ENCODE results near the gene PLEKHG3.

The PLEKHG3 gene

DNA sequence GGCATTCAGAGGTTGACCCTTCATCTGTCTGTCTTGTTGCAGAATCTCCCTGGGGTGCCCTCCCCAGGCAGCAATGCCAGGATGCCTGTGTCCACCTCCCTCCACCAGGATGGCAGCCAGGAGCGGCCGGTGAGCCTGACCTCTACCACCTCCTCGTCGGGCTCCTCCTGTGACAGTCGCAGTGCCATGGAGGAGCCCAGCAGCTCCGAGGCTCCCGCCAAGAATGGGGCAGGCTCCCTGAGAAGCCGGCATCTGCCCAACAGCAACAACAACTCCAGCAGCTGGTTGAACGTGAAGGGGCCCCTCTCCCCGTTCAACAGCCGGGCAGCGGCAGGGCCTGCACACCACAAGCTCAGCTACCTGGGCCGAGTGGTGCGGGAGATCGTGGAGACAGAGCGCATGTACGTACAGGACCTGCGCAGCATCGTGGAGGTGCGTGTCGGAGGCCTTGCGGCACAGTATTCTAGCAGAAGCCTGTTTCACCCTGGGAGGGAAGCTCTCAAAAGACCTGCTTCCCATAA lies 23.4 kb downstream of the PLEKHG3 start:
- Histone ChIP-seq H3K9me3 (ENCODE audit: control insufficient read depth in 2 of 2, low read length in 2 of 2) (no peaks in the 10 kb centered on the region), H3K36me3 (ENCODE audit: control insufficient read depth in 2 of 2, insufficient read depth in 2 of 2, low read length in 2 of 2) (peaks cover 29 to 39% of the 10 kb centered on the region in 2 donors)

DNA sequence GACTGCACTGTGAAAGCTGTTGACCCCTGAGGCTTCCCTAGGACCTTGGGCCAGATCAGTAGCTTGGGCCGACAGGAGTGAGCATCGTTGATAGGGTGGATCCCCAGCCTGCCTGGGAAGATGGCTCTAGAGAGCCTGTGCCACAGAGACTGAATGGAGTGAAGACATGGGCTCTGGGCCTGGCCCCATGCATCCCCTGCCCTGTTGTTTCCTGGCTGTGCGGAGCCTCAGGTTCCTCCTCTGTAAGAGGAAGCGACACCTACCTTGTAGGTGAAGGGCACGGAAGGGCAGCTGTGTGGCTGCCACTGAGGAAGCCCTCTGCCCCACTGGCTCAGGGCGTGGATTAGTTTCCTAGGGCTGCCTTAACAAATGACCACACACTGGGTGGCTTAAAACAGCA lies 23.9 kb downstream of the PLEKHG3 start:
- Histone ChIP-seq H3K36me3 (ENCODE audit: control insufficient read depth in 2 of 2, insufficient read depth in 2 of 2, low read length in 2 of 2) (peaks cover 31 to 42% of the 10 kb centered on the region in 2 donors), H3K9me3 (ENCODE audit: control insufficient read depth in 2 of 2, low read length in 2 of 2) (no peaks in the 10 kb centered on the region), H3K4me1 (ENCODE audit: control insufficient read depth, insufficient read depth, low read length) (peaks cover 29% of the 10 kb centered on the region), H3K4me3 (ENCODE audit: low read length in 2 of 2) (no peak overlapping the region), H3K9ac (ENCODE audit: low read length in 2 of 2) (no peak overlapping the region), H3K27me3 (ENCODE audit: control insufficient read depth in 1 of 2, insufficient read depth in 2 of 2, low read length in 2 of 2) (no peaks in the 10 kb centered on the region), H3K27ac (ENCODE audit: low read length) (no peak overlapping the region)

More for the DNA sequence above, 23.4 kb downstream of the PLEKHG3 start:
- Histone ChIP-seq H3K27me3 (ENCODE audit: control insufficient read depth in 1 of 2, insufficient read depth in 2 of 2, low read length in 2 of 2) (no peaks in the 10 kb centered on the region), H3K4me3 (ENCODE audit: low read length in 2 of 2) (no peak overlapping the region), H3K4me1 (ENCODE audit: control insufficient read depth, insufficient read depth, low read length) (peaks cover 34% of the 10 kb centered on the region), H3K27ac (ENCODE audit: low read length) (no peak overlapping the region), H3K9ac (ENCODE audit: low read length in 2 of 2) (no peak overlapping the region)

DNA sequence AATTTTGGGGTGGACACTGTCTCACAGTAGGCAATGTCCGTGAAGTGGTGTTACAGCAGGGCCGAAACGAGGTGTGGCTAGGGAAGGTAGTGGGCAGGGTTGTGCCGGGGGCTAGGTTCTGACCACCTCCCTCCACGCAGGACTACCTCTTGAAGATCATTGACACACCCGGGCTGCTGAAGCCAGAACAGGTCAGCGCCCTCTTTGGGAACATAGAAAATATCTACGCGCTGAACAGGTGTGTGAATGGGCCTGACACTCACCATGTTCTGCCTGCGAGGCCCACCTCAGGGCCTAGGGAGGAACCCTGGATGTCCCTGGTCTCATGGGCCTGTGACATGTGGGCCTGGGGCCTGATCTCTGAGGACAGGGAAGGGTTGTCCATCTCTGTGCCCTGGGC lies 24.6 kb downstream of the PLEKHG3 start:
- no peak overlapping the region for H3K4me3 ChIP-seq (ENCODE audit: low read length in 2 of 2)
- no peaks in the 10 kb centered on the region for H3K27me3 ChIP-seq (ENCODE audit: control insufficient read depth in 1 of 2, insufficient read depth in 2 of 2, low read length in 2 of 2)
- no peak overlapping the region for H3K9ac ChIP-seq (ENCODE audit: low read length in 2 of 2)
- no peak overlapping the region for H3K27ac ChIP-seq (ENCODE audit: low read length)
- peaks cover 35 to 45% of the 10 kb centered on the region in 2 donors for H3K36me3 ChIP-seq (ENCODE audit: control insufficient read depth in 2 of 2, insufficient read depth in 2 of 2, low read length in 2 of 2)
- H3K4me1 ChIP-seq (ENCODE audit: control insufficient read depth, insufficient read depth, low read length): peaks cover 25% of the 10 kb centered on the region
- H3K9me3 ChIP-seq (ENCODE audit: control insufficient read depth in 2 of 2, low read length in 2 of 2): no peaks in the 10 kb centered on the region

DNA sequence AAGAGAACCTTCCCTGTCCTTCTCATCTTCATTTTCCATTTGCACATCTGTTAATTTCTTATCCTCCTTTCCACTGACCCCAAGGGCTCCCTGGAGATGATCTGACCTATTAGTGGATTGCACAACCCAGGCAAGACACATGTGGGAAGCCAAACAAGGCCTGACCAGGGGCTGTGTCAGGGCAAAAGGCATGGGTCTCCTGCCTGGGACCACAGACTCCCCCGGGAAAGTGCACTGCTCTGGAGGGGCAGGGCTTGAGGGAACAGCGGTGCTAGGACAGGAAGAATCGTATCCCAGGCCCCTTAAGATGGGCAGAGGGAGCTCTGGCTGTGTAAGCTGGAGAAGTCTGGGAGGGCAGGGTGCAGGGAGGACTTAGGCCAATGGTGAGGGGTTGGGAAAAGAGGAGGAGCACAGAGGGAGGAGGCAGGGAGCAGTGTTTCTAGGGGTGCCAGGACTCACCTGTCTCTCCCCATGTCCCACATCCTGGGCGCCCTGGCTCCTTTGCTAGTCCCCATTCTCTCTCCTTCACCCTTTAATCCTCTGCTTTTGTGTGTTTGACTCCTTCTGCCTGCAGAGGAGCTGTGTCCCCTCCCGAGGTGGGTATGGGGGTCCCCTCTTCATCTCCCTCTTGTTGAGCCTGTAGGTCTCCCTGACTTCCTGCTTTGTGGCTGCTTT lies 25.3 kb downstream of the PLEKHG3 start:
- Histone ChIP-seq H3K27ac (ENCODE audit: low read length) (no peak overlapping the region), H3K4me1 (ENCODE audit: control insufficient read depth, insufficient read depth, low read length) (peaks cover 18% of the 10 kb centered on the region), H3K4me3 (ENCODE audit: low read length in 2 of 2) (no peak overlapping the region), H3K27me3 (ENCODE audit: control insufficient read depth in 1 of 2, insufficient read depth in 2 of 2, low read length in 2 of 2) (no peaks in the 10 kb centered on the region), H3K9me3 (ENCODE audit: control insufficient read depth in 2 of 2, low read length in 2 of 2) (no peaks in the 10 kb centered on the region), H3K9ac (ENCODE audit: low read length in 2 of 2) (no peak overlapping the region), H3K36me3 (ENCODE audit: control insufficient read depth in 2 of 2, insufficient read depth in 2 of 2, low read length in 2 of 2) (peaks cover 35 to 45% of the 10 kb centered on the region in 2 donors)

DNA sequence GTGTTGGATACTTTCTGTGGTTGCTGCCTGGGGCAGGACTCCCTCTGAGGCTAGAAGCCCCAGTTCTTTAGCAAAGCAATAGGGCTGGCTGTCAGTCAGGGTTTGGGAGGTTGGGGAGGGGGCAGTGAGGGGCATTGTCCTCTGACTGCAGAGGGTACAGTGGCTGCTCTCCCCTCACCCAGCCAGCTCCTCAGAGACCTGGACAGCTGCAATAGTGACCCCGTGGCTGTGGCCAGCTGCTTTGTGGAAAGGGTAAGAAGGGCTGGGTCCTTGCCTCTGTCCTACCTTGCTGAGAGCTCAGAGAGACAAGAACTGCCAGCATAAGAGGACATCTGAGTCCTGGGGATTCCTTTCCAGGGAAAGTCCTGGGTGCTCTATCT lies 25.8 kb downstream of the PLEKHG3 start:
- H3K36me3 ChIP-seq (ENCODE audit: control insufficient read depth in 2 of 2, insufficient read depth in 2 of 2, low read length in 2 of 2): peaks cover 35 to 45% of the 10 kb centered on the region in 2 donors
- H3K4me3 ChIP-seq (ENCODE audit: low read length in 2 of 2): no peak overlapping the region
- H3K27ac ChIP-seq (ENCODE audit: low read length): no peak overlapping the region
- no peak overlapping the region for H3K9ac ChIP-seq (ENCODE audit: low read length in 2 of 2)
- peaks cover 15% of the 10 kb centered on the region for H3K4me1 ChIP-seq (ENCODE audit: control insufficient read depth, insufficient read depth, low read length)
- H3K9me3 ChIP-seq (ENCODE audit: control insufficient read depth in 2 of 2, low read length in 2 of 2): no peaks in the 10 kb centered on the region
- H3K27me3 ChIP-seq (ENCODE audit: control insufficient read depth in 1 of 2, insufficient read depth in 2 of 2, low read length in 2 of 2): no peaks in the 10 kb centered on the region

DNA sequence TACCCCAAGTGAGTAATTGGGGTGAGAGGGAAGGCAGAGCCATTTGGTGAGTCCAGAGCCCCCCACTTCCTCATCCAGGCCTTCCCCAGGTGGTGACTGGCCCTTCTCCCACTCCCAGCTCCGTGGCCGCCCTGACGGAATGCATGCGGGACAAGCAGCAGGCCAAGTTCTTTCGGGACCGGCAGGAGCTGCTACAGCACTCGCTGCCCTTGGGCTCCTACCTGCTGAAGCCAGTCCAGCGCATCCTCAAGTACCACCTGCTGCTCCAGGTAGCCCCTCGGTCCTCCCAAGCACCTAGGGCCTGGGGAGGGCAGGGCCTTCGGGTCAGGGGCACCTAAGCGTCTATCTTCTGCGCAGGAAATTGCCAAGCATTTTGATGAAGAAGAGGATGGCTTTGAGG lies 26.5 kb downstream of the PLEKHG3 start:
- H3K4me1 ChIP-seq (ENCODE audit: control insufficient read depth, insufficient read depth, low read length): peaks cover 15% of the 10 kb centered on the region
- no peak overlapping the region for H3K9ac ChIP-seq (ENCODE audit: low read length in 2 of 2)
- no peaks in the 10 kb centered on the region for H3K27me3 ChIP-seq (ENCODE audit: control insufficient read depth in 1 of 2, insufficient read depth in 2 of 2, low read length in 2 of 2)
- H3K36me3 ChIP-seq (ENCODE audit: control insufficient read depth in 2 of 2, insufficient read depth in 2 of 2, low read length in 2 of 2): peaks cover 35 to 45% of the 10 kb centered on the region in 2 donors
- H3K4me3 ChIP-seq (ENCODE audit: low read length in 2 of 2): no peak overlapping the region
- no peaks in the 10 kb centered on the region for H3K9me3 ChIP-seq (ENCODE audit: control insufficient read depth in 2 of 2, low read length in 2 of 2)
- H3K27ac ChIP-seq (ENCODE audit: low read length): no peak overlapping the region

DNA sequence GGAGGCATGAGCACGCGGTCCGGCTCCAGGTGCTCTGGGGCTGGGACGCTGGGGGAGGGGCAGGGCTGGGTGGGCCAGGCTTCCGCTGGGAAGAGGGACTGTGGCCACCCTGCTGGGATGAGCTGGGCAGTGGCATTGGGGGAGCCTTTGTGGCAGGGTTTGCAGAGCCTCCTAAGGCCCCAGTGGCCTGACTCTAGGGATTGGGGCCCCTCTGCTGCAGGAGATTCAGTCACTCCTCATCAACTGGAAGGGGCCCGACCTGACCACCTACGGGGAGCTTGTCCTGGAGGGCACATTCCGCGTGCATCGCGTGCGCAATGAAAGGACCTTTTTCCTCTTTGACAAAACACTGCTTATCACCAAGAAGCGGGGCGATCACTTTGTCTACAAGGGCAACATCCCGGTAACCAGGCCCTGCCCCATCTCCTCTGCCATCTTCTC lies 26.9 kb downstream of the PLEKHG3 start:
- no peaks in the 10 kb centered on the region for H3K27me3 ChIP-seq (ENCODE audit: control insufficient read depth in 1 of 2, insufficient read depth in 2 of 2, low read length in 2 of 2)
- H3K36me3 ChIP-seq (ENCODE audit: control insufficient read depth in 2 of 2, insufficient read depth in 2 of 2, low read length in 2 of 2): peaks cover 35 to 48% of the 10 kb centered on the region in 2 donors
- peaks cover 15% of the 10 kb centered on the region for H3K4me1 ChIP-seq (ENCODE audit: control insufficient read depth, insufficient read depth, low read length)
- H3K4me3 ChIP-seq (ENCODE audit: low read length in 2 of 2): no peak overlapping the region
- no peak overlapping the region for H3K27ac ChIP-seq (ENCODE audit: low read length)
- no peaks in the 10 kb centered on the region for H3K9me3 ChIP-seq (ENCODE audit: control insufficient read depth in 2 of 2, low read length in 2 of 2)
- H3K9ac ChIP-seq (ENCODE audit: low read length in 2 of 2): no peak overlapping the region

DNA sequence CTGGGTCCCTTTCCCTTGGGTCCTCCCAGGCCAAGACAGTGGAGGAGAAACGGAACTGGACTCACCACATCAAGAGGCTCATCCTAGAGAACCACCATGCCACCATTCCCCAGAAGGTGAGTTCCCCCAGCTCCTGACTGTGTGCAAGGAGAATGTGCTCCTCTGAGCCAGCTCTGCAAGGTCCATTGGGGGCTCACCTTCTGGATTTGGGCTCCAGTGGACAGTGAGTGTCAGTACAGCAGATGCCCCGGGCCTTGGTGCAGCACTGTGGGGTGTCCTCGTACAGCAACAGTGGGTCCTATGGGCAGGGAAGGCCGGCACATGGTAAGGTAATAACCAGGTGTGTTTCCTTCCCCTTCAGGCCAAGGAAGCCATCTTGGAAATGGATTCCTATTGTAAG lies 27.8 kb downstream of the PLEKHG3 start:
- H3K9ac ChIP-seq (ENCODE audit: low read length in 2 of 2): no peak overlapping the region
- H3K4me3 ChIP-seq (ENCODE audit: low read length in 2 of 2): no peak overlapping the region
- peaks cover 7% of the 10 kb centered on the region for H3K4me1 ChIP-seq (ENCODE audit: control insufficient read depth, insufficient read depth, low read length)
- H3K27ac ChIP-seq (ENCODE audit: low read length): no peak overlapping the region
- no peaks in the 10 kb centered on the region for H3K9me3 ChIP-seq (ENCODE audit: control insufficient read depth in 2 of 2, low read length in 2 of 2)
- H3K27me3 ChIP-seq (ENCODE audit: control insufficient read depth in 1 of 2, insufficient read depth in 2 of 2, low read length in 2 of 2): no peaks in the 10 kb centered on the region
- peaks cover 35 to 56% of the 10 kb centered on the region in 2 donors for H3K36me3 ChIP-seq (ENCODE audit: control insufficient read depth in 2 of 2, insufficient read depth in 2 of 2, low read length in 2 of 2)

DNA sequence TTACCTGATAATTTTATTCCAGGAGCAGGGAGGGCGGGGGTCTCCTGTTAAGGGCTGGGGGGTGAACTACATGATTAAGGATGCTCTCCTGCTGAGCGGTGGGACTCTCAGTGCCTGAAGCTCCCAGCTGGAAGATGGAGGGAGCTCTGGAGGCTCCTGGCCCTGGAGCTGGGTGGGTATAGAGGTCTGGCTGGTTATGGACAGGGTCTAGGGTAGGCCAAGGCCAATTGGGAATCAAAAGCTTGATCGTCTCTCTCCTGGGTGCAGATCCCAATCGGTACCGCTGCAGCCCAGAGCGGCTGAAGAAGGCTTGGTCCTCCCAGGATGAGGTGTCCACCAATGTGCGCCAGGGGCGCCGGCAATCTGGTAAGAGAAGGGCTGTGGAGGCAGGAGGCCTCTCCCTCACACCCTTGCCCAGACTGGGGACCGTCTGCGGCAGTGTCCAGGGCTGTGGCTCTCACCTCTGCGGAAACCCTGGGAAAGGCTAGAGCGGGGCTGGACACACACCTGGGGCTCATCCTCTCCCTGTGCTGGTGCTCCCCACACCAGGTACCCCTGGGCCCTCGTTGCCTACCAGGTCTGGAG lies 28.4 kb downstream of the PLEKHG3 start:
- peaks cover 35 to 58% of the 10 kb centered on the region in 2 donors for H3K36me3 ChIP-seq (ENCODE audit: control insufficient read depth in 2 of 2, insufficient read depth in 2 of 2, low read length in 2 of 2)
- H3K4me1 ChIP-seq (ENCODE audit: control insufficient read depth, insufficient read depth, low read length): peaks cover 6% of the 10 kb centered on the region
- no peak overlapping the region for H3K27ac ChIP-seq (ENCODE audit: low read length)
- H3K9me3 ChIP-seq (ENCODE audit: control insufficient read depth in 2 of 2, low read length in 2 of 2): no peaks in the 10 kb centered on the region
- no peak overlapping the region for H3K4me3 ChIP-seq (ENCODE audit: low read length in 2 of 2)
- H3K9ac ChIP-seq (ENCODE audit: low read length in 2 of 2): no peak overlapping the region
- H3K27me3 ChIP-seq (ENCODE audit: control insufficient read depth in 1 of 2, insufficient read depth in 2 of 2, low read length in 2 of 2): no peaks in the 10 kb centered on the region

DNA sequence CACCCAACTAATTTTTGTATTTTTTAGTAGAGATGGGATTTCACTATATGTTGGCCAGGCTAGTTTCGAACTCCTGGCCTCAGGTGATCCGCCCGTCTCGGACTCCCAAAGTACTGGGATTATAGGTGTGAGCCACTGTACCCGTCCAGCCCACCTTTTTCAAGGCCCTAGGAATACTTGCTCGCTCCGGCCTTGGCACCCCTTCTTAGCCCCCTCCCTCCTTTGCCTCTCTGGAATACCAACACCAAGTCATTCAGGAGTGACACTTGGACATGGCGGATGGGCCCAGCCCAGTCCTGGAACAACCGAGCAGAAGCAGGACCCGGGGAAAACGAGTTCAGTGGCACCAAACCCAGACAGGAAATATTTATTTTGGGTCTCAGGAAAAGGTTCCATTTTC lies 29.1 kb downstream of the PLEKHG3 start:
- Histone ChIP-seq H3K27me3 (ENCODE audit: control insufficient read depth in 1 of 2, insufficient read depth in 2 of 2, low read length in 2 of 2) (no peaks in the 10 kb centered on the region), H3K4me3 (ENCODE audit: low read length in 2 of 2) (no peak overlapping the region), H3K27ac (ENCODE audit: low read length) (no peak overlapping the region), H3K36me3 (ENCODE audit: control insufficient read depth in 2 of 2, insufficient read depth in 2 of 2, low read length in 2 of 2) (peaks cover 28 to 54% of the 10 kb centered on the region in 2 donors), H3K9ac (ENCODE audit: low read length in 2 of 2) (no peak overlapping the region), H3K4me1 (ENCODE audit: control insufficient read depth, insufficient read depth, low read length) (peaks cover 6% of the 10 kb centered on the region), H3K9me3 (ENCODE audit: control insufficient read depth in 2 of 2, low read length in 2 of 2) (no peaks in the 10 kb centered on the region)

DNA sequence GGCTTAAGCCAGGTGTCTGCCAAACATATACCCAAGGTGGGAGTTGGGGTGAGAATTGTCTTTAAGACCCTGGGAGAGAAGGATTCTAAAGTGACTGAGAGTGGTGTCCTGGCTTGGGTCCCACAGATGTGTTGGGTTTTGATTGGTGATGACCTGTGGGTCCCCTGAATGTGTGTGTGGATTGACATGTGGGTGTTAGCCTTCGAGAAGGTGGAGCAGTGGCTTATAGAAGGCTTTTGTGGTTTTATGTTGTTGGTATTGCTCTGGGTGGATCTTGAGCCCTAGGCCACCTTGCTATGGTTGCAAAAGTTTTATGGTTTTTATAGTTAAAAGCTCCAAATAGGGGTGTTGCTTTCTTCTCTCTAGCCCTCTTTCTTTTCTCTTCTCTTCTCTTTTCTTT lies 29.7 kb downstream of the PLEKHG3 start:
- H3K27ac ChIP-seq (ENCODE audit: low read length): no peak overlapping the region

More for the DNA sequence above, 29.7 kb downstream of the PLEKHG3 start:
- H3K4me3 ChIP-seq (ENCODE audit: low read length in 2 of 2): no peak overlapping the region
- no peaks in the 10 kb centered on the region for H3K9me3 ChIP-seq (ENCODE audit: control insufficient read depth in 2 of 2, low read length in 2 of 2)
- peaks cover 6% of the 10 kb centered on the region for H3K4me1 ChIP-seq (ENCODE audit: control insufficient read depth, insufficient read depth, low read length)
- H3K36me3 ChIP-seq (ENCODE audit: control insufficient read depth in 2 of 2, insufficient read depth in 2 of 2, low read length in 2 of 2): peaks cover 27 to 54% of the 10 kb centered on the region in 2 donors
- no peaks in the 10 kb centered on the region for H3K27me3 ChIP-seq (ENCODE audit: control insufficient read depth in 1 of 2, insufficient read depth in 2 of 2, low read length in 2 of 2)
- no peak overlapping the region for H3K9ac ChIP-seq (ENCODE audit: low read length in 2 of 2)
